Activated T-cell treated with anti-CD3 and anti-CD28 coated beads, Interleukin-2, amount 50 U/mL, for 4 hours (primary cell): ENCODE results near the gene MYADM. TPM values are rescaled to one million over a fixed set of nuclear protein-coding genes. Genes with fewer than 3 reads are reported as not detected.

ENCODE experiments used
- ATAC-seq, 2 donors: fragments of 200-7000 bp; cut with Tn5 transposase; one replicate each; pipeline ENCODE4 v1.10.0; 2021
- DNase-seq: peaks from one replicate; pipeline ENCODE4 v3.0.0-alpha.2; 2020
- H3K27me3 Mint-ChIP-seq: one replicate; pipeline ENCODE4 v1.8.0; 2021; ENCODE audit warnings: low read depth, mixed read lengths
- H3K36me3 Mint-ChIP-seq: one replicate; pipeline ENCODE4 v1.8.0; 2022; ENCODE audit warnings: mixed read lengths; ENCODE audit not compliant: insufficient read depth
- H3K4me1 Mint-ChIP-seq: one replicate; pipeline ENCODE4 v1.8.0; 2021; ENCODE audit warnings: low read depth, mixed read lengths
- H3K4me3 Mint-ChIP-seq: one replicate; pipeline ENCODE4 v1.8.0; 2021; ENCODE audit warnings: mild to moderate bottlenecking, moderate library complexity, mixed read lengths
- H3K9me3 Mint-ChIP-seq: one replicate; pipeline ENCODE4 v1.8.0; 2021; ENCODE audit warnings: mixed read lengths
- total RNA-seq, 3 donors: library from RNA; stranded (reverse); gene quantifications; one replicate each; pipeline ENCODE4 v1.2.1, GENCODE V29; 2021

MYADM gene
- total RNA-seq, 3 donors from 2014 or later, result 11.3 to 12.0 (median 11.6) TPM

DNA sequence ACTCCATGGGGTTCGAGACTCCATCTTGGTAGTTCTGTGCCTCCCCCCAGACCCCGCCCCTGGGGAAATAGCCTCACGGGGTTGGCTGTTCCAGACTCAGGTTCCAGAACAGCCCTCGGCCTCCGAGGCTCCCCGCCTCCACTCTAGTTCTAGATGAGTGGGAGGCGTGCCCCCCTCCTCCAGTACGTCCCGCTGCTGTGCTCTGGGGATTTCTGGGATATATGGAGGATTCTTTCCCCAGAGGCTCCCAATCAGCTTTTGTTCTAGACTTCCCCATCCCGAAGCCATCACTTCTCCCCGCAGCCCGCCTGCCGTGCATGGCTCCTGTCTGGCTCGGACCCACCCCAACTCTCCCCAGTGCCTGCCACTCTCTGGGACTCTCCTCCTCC is 39.5 kb downstream of the MYADM start:
- H3K4me1 Mint-ChIP-seq, result peaks cover 21% of the 10 kb centered on the region
- DNase-seq (no peak), ATAC-seq (no peak)
- H3K9me3 Mint-ChIP-seq, result no peaks in the 10 kb centered on the region
- no peaks in the 10 kb centered on the region for H3K36me3 Mint-ChIP-seq
- H3K4me3 Mint-ChIP-seq, result no peak overlapping the region
- H3K27me3 Mint-ChIP-seq, result peaks cover 80% of the 10 kb centered on the region

DNA sequence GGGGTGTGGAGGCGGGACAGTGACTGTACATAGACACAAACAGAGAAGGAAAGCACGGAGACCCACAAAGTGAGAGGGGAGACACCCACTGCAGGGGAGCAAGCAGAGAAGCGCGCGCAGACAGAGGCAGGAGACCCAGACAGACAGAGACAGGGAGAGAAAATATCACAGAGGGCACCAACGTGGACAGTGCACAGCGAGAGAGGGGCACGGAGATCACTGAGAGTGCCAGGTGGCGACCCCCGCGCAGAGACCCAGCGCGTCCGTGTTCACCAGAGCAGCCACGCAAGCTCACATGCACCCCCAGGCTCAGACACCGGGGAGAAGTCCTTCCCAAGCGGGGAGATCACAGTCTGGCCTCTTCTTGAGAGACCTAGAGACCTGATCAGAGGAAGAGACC is 40.0 kb downstream of the MYADM start:
- Mint-ChIP-seq H3K4me1 (peaks cover 21% of the 10 kb centered on the region), H3K27me3 (peaks cover 84% of the 10 kb centered on the region), H3K4me3 (no peak overlapping the region), H3K9me3 (no peaks in the 10 kb centered on the region), H3K36me3 (no peaks in the 10 kb centered on the region)
- ATAC-seq, result peak; percentile 13 to 15
- DNase-seq, result no peak

DNA sequence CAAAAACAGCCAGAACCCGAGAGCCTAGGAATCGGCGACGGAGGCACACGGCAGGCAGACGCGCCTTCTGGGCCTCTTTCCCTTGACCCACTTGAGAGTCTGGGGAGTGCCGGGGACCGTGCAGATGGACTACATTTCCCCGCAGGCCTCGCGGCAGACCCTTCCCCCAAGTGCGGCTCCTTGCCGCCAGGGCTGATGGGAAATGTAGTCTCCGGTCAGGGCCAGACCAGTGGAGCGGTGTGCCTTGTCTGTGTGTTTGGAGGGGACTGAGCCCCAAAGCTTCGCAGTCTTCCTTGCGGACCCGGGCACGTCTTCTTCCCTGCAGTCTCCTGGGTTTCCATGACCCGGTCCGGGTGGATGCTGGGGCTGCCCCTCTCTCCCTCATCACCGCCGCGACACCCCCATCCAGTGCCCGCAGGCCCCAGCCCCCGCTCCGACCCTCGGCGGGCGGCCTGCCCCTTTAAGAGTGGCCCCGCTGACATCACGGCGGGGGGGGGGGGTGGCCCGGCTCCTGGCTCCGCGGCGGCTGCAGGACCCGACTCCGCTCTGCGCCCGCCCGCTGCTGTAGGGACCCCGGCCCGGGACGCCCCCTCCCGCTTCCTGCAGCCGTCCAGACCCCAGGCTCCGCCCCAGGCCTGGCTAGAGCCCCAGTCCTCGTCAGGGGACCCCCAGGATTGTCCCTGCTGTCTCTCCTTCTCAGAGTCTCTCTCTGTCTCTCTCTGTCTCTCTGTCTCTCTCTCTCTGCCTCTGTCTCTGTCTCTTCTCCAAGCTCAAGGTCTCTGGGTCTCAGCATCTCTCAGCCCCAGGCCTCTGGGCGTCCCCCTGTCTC is 40.6 kb downstream of the MYADM start:
- ATAC-seq (peak; percentile 88 to 91), DNase-seq (peak; percentile 24)
- H3K4me3 Mint-ChIP-seq, result peak overlapping the region; percentile 53
- H3K36me3 Mint-ChIP-seq, result no peaks in the 10 kb centered on the region
- H3K4me1 Mint-ChIP-seq, result peaks cover 21% of the 10 kb centered on the region
- no peaks in the 10 kb centered on the region for H3K9me3 Mint-ChIP-seq
- peaks cover 83% of the 10 kb centered on the region for H3K27me3 Mint-ChIP-seq

- no peaks in the 10 kb centered on the region for H3K36me3 Mint-ChIP-seq
- peaks cover 86% of the 10 kb centered on the region for H3K27me3 Mint-ChIP-seq
- peak within 1 kb of the TSS; percentile 53 for H3K4me3 Mint-ChIP-seq
- DNase-seq (no peak), ATAC-seq (no peak)
- peaks cover 21% of the 10 kb centered on the region for H3K4me1 Mint-ChIP-seq
- no peaks in the 10 kb centered on the region for H3K9me3 Mint-ChIP-seq
Observed at GRCh38 chr19:53908935-53909415, 41.3 kb downstream of the MYADM start, which contains the start of gene CACNG7. Gene CACNG7, plus strand, starts transcription at chr19:53909278. Its CDS starts 3,554 bp downstream, at chr19:53912832.

- no peak for ATAC-seq
- Mint-ChIP-seq H3K27me3 (peaks cover 85% of the 10 kb centered on the region), H3K4me1 (peaks cover 21% of the 10 kb centered on the region), H3K9me3 (no peaks in the 10 kb centered on the region), H3K4me3 (no peak overlapping the region), H3K36me3 (no peaks in the 10 kb centered on the region)
- no peak for DNase-seq
Observed at GRCh38 chr19:53909471-53910169, 41.9 kb downstream of the MYADM start.

DNA sequence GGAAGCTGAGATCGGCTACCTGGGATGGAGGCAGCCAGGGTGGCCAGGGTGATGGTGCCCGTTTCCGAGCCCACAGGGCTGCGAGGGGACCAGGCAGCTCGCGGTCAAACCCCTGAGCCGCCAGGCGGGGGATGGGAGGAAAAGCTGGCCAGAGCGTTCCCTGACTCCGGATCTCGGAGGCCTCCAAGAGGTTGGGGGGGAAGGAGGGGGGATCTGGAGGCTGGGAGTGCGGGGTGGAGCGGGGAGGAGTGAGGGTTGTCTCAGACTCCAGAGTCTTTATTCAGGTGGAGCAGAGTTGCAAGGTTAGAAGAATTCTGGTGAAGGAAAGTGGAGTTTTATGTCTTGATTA is 42.5 kb downstream of the MYADM start:
- no peak overlapping the region for H3K4me3 Mint-ChIP-seq
- H3K36me3 Mint-ChIP-seq, result no peaks in the 10 kb centered on the region
- H3K27me3 Mint-ChIP-seq, result peaks cover 85% of the 10 kb centered on the region
- H3K9me3 Mint-ChIP-seq, result no peaks in the 10 kb centered on the region
- no peak for ATAC-seq
- no peak for DNase-seq
- peaks cover 21% of the 10 kb centered on the region for H3K4me1 Mint-ChIP-seq

GRCh38 chr19:53912653-53913052 is 45.0 kb downstream of the MYADM start:
- no peaks in the 10 kb centered on the region for H3K9me3 Mint-ChIP-seq
- no peak overlapping the region for H3K4me3 Mint-ChIP-seq
- no peak for ATAC-seq
- DNase-seq, result no peak
- peaks cover 70% of the 10 kb centered on the region for H3K27me3 Mint-ChIP-seq
- H3K36me3 Mint-ChIP-seq, result no peaks in the 10 kb centered on the region
- H3K4me1 Mint-ChIP-seq, result peaks cover 15% of the 10 kb centered on the region

GRCh38 chr19:53915000-53915399 is 47.3 kb downstream of the MYADM start:
- Mint-ChIP-seq H3K4me1 (peaks cover under 1% of the 10 kb centered on the region), H3K27me3 (peaks cover 51% of the 10 kb centered on the region)
- ATAC-seq, result no peak

GRCh38 chr19:53916004-53916403 is 48.3 kb downstream of the MYADM start:
- Mint-ChIP-seq H3K4me1 (no peaks in the 10 kb centered on the region), H3K9me3 (no peaks in the 10 kb centered on the region), H3K27me3 (peaks cover 41% of the 10 kb centered on the region), H3K4me3 (no peak overlapping the region), H3K36me3 (no peaks in the 10 kb centered on the region)
- no peak for DNase-seq
- no peak for ATAC-seq

More at GRCh38 chr19:53915000-53915399, 47.3 kb downstream of the MYADM start:
- DNase-seq, result no peak
- Mint-ChIP-seq H3K36me3 (no peaks in the 10 kb centered on the region), H3K9me3 (no peaks in the 10 kb centered on the region), H3K4me3 (no peak overlapping the region)

DNA sequence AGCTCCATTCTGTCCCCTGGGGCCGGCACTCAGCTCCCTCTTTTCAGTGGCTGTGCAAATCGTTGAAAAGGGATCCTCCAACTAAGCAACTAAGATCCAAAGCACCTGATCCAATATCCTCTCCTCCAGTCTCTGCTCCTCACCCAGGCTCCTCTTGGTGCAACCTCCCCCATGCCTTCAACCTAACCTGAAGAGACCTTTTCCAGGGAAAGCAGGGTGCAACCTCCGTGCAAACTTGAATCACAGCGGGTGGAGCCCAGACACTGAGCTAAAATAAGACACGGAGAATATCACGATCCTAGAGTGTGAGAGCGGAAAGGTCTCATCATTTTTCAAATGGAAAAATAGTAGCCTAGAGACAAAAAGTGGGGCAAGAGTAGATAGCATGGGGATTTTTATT is 49.7 kb downstream of the MYADM start:
- H3K36me3 Mint-ChIP-seq, result no peaks in the 10 kb centered on the region
- ATAC-seq (no peak), DNase-seq (no peak)
- H3K9me3 Mint-ChIP-seq, result no peaks in the 10 kb centered on the region
- no peaks in the 10 kb centered on the region for H3K4me1 Mint-ChIP-seq
- H3K27me3 Mint-ChIP-seq, result peaks cover 28% of the 10 kb centered on the region
- no peak overlapping the region for H3K4me3 Mint-ChIP-seq

Other genes with a start within 250 kb of the MYADM start
- gene DPRX, start 235.9 kb upstream of the MYADM start, total RNA-seq, result not detected
- not detected for gene NLRP12, start 43.6 kb upstream of the MYADM start, total RNA-seq
- gene PRKCG, start 14.3 kb downstream of the MYADM start, total RNA-seq, result not detected
- gene CACNG7, start 41.4 kb downstream of the MYADM start, total RNA-seq, result not detected
- gene CACNG8, start 95.1 kb downstream of the MYADM start, total RNA-seq, result not detected
- gene CACNG6, start 123.8 kb downstream of the MYADM start, total RNA-seq, result not detected
- not detected for gene VSTM1, start 196.0 kb downstream of the MYADM start, total RNA-seq
- gene TARM1, start 213.5 kb downstream of the MYADM start, total RNA-seq, result not detected
- gene OSCAR, start 232.9 kb downstream of the MYADM start, total RNA-seq, result under 1 TPM in 1 of 3 donors, not detected in 2; 0.11 TPM
- 100 to 1,000 TPM; 118 to 170 (median 140) TPM for gene NDUFA3, start 235.0 kb downstream of the MYADM start, total RNA-seq
- gene TFPT, start 247.8 kb downstream of the MYADM start, total RNA-seq, result 10 to 100 TPM; 32.1 to 33.8 (median 33.0) TPM
- gene PRPF31, start 247.9 kb downstream of the MYADM start, total RNA-seq, result 100 to 1,000 TPM; 154 to 180 (median 161) TPM